NCI-H1417 treated with DMSO at 0.1 percent for 48 hours (cell line): ENCODE measurements around the gene SMAD2.
"Not testable (repeated sequence)": the region's sequence is repeated elsewhere in the genome, so short reads cannot be mapped to it uniquely, and the experiment has no call there.

Source experiments
- DNase-seq: peaks from one replicate; lab custom pipeline; 2025; lab: John Stamatoyannopoulos, UW

Gene SMAD2

DNA sequence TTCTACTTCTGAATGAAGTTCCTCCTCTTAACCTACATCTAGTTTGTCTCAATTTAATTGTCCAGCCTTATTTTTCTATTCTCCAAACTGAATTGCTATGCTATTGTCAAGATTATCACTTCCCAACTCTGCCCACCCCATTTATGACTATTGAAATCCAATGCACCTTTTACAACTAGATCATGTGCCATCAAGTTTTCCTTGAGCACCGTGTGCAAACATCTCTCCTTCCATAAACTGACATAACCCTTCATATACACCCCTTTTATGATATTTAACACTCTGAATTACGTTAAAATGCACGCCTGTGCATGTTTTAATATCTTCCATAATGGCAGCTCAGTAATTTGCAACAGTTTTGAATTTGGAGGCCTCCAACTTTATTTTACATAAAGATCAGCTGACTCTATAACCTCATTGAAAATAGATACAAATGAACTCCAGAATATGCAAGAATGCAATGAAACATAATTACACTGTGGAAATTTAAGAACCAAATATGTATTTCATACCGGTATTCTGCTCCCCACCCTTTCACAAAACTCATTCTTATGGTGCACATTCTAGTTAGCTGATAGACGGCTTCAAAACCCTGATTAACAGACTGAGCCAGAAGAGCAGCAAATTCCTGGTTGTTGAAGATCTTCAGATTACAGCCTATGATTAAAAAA, 85.5 kb downstream of the SMAD2 start:
- no peak for DNase-seq

GRCh38 chr18:47842836-47843235, 87.6 kb downstream of the SMAD2 start:
- no peak for DNase-seq

- DNase-seq = no peak
Measured at GRCh38 chr18:47838396-47838795, 92.1 kb downstream of the SMAD2 start.

DNA sequence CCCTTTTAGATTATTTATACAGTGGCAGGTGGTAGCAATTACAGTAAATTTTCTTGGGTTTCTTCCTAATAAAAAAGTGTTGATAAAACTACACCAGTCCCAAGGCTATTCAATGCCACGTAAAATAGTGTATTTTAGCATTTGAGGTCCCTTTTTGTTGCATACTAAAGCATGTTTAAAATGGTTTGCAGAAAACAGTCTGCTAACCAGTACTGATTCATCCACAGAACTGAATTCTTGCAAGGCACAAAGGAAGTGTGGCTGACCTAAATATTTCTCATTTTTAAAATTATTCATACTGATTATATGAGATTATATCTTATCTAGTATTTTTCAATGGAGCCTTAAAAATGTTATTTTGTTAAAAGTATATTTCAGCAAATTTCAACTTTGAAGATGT, 98.1 kb downstream of the SMAD2 start:
- DNase-seq = no peak

DNA sequence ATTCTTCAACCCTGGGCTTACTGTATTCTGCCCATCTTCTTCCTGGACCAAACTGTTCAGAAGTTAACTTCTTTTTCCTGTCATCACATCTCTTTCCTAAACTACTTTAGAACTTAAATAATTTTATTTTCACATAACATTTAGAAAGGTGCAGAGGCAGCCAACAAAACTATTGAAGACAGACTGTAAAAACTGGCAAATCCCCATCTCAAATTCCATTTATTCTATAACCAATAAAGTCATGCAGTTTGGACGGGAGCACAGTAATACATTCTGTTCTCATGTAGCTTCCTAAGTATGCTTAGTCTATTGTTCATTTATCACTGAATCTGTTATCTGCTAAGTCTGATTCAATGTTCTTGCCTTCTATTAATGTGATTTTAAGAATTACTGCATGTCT, 99.1 kb downstream of the SMAD2 start:
- DNase-seq = no peak

- no peak for DNase-seq
Measured at GRCh38 chr18:47830772-47831171, 99.7 kb downstream of the SMAD2 start.

GRCh38 chr18:47829831-47830230, 100.6 kb downstream of the SMAD2 start:
- no peak for DNase-seq

DNA sequence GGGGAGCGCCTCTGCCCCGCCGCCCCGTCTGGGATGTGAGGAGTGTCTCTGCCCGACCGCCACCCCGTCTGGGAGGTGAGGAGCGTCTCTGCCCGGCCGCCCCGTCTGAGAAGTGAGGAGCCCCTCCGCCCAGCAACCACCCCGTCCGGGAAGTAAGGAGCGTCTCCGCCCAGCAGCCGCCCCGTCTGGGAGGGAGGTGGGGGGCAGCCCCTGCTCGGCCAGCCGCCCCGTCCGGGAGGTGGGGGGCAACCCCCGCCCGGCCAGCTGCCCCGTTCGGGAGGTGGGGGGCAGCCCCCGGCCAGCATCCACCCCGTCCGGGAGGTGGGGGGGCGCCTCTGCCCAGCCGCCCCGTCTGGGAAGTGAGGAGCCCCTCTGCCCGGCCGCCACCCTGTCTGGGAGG, 102.4 kb downstream of the SMAD2 start:
- DNase-seq = not testable (repeated sequence)

DNA sequence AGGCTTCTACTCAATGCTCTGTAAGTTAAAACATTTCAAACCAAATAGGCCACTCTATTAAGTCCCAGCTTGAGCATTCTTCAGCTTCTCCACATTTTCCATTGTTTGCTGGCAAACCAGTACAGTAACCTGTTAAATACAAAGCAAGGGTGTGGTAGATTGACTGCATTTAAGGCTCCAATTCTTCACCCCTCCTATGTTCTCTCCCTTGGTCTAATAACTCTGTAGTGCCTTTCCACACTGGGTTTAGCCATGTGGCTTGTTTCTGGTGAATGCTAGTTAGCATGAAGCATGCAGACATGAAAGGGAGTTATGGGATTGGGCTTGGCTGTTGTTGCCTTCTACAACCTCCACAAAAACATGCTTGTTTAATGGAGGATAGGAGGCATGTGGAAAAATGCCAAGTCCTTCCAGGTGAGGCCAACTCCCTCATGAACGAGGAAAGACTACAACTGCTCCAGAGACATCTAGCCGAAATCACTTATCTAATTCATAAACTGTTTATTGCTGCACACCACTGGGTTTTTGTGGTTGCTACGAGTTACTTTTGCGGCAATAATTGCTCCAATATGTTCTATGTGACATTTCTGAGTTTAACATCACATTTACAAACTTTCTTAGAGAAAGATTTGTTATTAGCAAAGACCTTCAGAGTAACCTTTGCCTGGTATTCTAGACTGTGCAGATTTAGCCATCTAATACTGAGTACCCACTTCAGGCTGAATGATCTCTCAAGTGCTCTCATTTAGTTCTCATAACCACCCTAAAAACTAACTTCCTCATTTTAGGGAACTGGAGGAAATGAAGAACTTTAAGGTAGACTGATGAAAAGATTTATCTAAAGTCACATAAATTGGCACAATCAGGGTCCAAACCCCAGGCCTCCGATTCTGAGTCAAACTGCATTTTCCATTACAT, 104.0 kb downstream of the SMAD2 start:
- no peak for DNase-seq

DNA sequence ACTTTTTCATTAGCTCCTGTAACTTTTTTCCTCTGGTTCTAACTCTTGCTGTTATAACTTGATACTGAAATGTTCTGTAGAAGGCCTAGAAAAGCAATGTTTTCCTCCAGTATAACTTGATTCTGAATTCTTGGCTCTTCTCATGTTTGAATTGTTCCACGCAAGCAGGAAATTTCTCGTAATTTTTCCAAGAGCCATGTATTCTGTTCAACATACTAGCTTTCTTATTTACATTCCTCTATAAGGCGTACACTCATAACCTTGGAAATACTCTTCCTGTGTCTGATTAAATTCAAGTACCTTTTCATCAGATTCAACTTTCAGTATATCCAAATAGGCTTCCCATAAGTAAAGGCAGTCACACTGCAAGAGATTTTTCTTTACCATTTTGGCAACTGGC, 109.1 kb downstream of the SMAD2 start:
- no peak for DNase-seq

GRCh38 chr18:47817795-47818077, 112.7 kb downstream of the SMAD2 start:
- no peak for DNase-seq

- DNase-seq = no peak
Measured at GRCh38 chr18:47817017-47817794, 113.3 kb downstream of the SMAD2 start.

GRCh38 chr18:47815486-47816270, 114.8 kb downstream of the SMAD2 start:
- no peak for DNase-seq

DNA sequence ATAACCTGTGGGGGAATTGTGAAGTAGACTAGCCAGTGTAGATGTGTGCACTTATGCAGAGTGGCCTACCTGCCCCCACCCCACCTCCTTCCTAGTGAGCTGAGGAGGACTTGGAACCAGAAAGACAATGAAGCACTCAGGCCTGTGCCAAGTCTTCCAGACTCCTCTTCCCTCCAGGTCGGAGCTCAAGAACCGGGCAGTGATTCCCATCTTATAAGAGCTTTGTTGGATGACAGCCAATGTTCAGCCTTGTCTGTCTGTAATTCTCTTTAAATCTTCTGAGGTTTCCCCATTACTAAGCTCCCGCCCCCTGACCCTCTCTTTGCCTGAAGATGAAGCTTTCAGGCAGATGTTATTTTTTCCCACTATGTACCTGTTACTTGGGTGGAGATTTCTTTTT, 121.0 kb downstream of the SMAD2 start:
- no peak for DNase-seq

- no peak for DNase-seq
Measured at GRCh38 chr18:47802802-47803201, 127.7 kb downstream of the SMAD2 start.

DNA sequence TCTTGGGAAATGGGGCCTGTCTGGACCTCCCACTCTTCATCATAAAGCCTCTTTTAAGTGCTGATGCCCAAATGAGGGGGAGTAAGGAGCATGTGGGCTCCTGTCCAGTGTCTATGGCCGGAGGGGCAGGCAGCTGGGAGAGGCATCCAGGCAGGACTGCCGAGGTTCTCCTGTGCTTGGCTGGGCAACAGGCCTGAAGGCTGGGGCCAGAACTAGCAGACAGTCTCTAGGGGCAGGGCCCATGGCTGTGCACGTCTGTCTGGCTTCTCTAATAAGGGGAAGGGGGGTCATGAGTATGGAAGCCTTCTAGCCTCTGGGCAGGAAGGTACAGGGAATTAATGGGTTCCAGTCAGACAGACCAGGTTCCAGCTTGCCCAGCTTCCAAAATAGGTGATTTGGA, 128.6 kb downstream of the SMAD2 start:
- DNase-seq = no peak

- no peak for DNase-seq
Measured at GRCh38 chr18:47800756-47801155, 129.7 kb downstream of the SMAD2 start.

DNA sequence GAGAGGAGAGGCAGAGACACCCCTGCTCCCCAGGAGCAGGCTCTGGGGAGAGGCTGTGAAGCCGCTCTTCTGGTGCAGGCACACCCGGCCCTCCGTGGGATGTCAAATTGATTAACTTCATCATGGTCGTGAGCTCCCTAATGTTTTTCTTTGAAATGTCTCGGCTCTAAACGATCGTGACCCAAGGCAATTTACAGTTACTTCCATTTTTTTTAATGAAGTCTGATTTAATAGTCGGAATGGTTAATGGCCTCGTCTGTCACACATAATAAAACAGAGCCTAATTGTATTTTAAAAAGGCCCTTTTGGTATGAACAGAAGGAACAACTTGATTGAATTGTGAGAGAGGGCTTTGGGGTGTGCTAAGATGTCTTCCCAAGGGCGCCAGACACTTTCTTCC, 130.2 kb downstream of the SMAD2 start:
- DNase-seq = no peak

- DNase-seq = no peak
Measured at GRCh38 chr18:47799376-47799775, 131.1 kb downstream of the SMAD2 start.

DNA sequence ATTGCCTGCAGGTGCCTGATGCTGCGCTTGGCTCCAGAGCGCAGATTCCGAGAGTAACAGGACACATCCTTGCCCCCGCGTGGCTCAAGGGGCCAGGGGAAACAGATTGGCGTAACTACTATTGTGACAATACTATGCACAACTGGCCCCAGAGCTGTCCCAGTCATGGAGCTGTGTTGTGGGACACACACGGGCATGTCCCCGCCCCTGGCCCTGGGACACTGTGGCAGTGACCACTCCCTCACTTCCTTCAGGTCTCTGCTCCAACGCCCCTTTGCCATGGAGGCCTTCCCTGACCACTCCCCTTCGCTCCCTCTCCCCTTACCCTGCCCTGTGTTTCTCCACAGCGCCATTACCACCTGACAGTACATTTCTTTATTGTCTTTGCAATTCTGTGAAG, 132.1 kb downstream of the SMAD2 start:
- no peak for DNase-seq

DNA sequence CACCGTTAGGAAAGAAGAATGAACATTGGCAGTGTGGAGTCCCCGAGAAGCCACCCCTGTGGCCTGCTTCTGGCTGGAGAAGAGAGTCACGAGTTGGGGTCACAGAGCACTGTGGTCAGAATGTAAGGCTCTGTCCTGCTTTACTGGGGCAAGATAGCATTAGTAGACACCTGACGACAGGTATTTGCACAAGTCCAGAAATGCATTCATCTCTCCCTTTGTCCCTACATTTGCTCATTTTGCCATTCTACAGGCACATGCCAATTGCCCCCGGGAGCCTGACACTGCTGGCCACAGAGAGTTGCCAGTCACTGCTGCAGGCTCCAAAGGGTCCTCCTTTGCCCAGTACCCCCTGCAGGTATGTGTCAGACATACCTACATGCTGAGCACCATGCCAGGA, 133.3 kb downstream of the SMAD2 start:
- no peak for DNase-seq

DNA sequence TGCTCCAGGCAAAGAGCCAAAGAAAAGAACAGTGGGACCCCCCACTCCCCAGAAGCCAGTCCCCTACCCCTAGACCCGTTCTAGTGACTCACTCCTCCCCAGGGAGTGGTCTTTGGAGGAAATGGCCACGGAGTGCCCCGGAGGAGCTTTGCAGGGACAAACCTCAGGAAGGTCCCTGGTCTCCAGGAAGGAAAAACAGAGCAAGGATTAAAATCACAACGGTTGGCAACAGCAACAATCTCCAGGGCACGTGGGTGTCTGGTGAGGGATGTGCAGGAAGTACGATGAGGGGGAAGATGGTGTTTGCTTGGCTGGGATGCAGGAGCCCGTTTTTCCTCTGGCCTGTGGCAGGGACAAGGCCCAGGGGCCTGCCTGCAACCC, 135.0 kb downstream of the SMAD2 start:
- DNase-seq = no peak
